T-cell (primary cell): ENCODE measurements around the gene MYBPHL. TPM values are rescaled to one million over a fixed set of nuclear protein-coding genes. Genes with fewer than 3 reads are reported as not detected.

Source experiments
- ATAC-seq, 4 experiments: fragments of 200-7000 bp in 3 of 4; fragments of 150-1000 bp in 1 of 4; cut with Tn5 transposase; replicated peaks in 1 of 4; 1 replicate in 3 of 4; 2 replicates in 1 of 4; pipeline ENCODE4 v1.10.0; 2021; ENCODE audit warnings: moderate library complexity in 3 of 4, mild to moderate bottlenecking in 2 of 4, moderate number of reproducible peaks in 1 of 4
- CTCF ChIA-PET, 2 donors: fragments of 300-600 bp; sonication (Branson Sonifier 250); formaldehyde crosslinking; loops; one replicate each; lab custom pipeline; 2022; ENCODE audit warnings: antibody characterized with exemption in 2 of 2; lab: Charles Lee
- POLR2A ChIA-PET, 2 donors: fragments of 300-600 bp; sonication (Branson Sonifier 250); formaldehyde crosslinking; loops; one replicate each; lab custom pipeline; 2022; ENCODE audit warnings: antibody characterized with exemption in 2 of 2; lab: Charles Lee
- DNase-seq, 35 experiments: peaks; one replicate each; pipeline versions ENCODE4 v3.0.0 to v3.0.0-alpha.2; 2013 to 2023
- H3K27ac ChIP-seq: one replicate; pipeline ENCODE4 v1.5.1; 2013; ENCODE audit warnings: low read length
- H3K27me3 ChIP-seq, 2 experiments: replicated peaks in 1 of 2; 1 replicate in 1 of 2; 2 replicates in 1 of 2; pipeline versions ENCODE4 v1.6.1 to v1.7.0; 2013; ENCODE audit warnings: low read length in 1 of 2, mixed read lengths in 1 of 2; ENCODE audit not compliant: control insufficient read depth in 2 of 2, insufficient read depth in 2 of 2; ENCODE audit errors: extremely low read depth in 1 of 2
- H3K36me3 ChIP-seq, 2 donors: 1 replicate in 1 of 2; 2 replicates in 1 of 2; pipeline versions ENCODE4 v1.6.1 to v1.7.0; 2013; ENCODE audit warnings: low read length in 1 of 2; ENCODE audit not compliant: control insufficient read depth in 2 of 2, insufficient read depth in 1 of 2; ENCODE audit errors: extremely low read depth in 1 of 2
- H3K4me1 ChIP-seq, 2 experiments: 1 replicate in 1 of 2; 2 replicates in 1 of 2; pipeline versions ENCODE4 v1.6.1 to v1.7.0; 2013; ENCODE audit warnings: low read length in 2 of 2, mixed read lengths in 1 of 2; ENCODE audit not compliant: insufficient read depth in 2 of 2, control insufficient read depth in 1 of 2; ENCODE audit errors: extremely low read depth in 1 of 2
- H3K4me3 ChIP-seq, 2 donors: 1 replicate in 1 of 2; 2 replicates in 1 of 2; pipeline versions ENCODE4 v1.5.1 to v1.7.0; 2013; ENCODE audit warnings: mild to moderate bottlenecking in 2 of 2, low read length in 1 of 2, moderate library complexity in 1 of 2; ENCODE audit not compliant: control insufficient read depth in 1 of 2; ENCODE audit errors: extremely low read depth in 1 of 2
- H3K9me3 ChIP-seq: 2 replicates; pipeline ENCODE4 v1.7.0; 2013
- H3K27ac Mint-ChIP-seq, 2 donors: one replicate each; pipeline ENCODE4 v1.8.0; 2020 to 2021; ENCODE audit warnings: mild to moderate bottlenecking in 2 of 2, mixed read lengths in 2 of 2
- H3K27me3 Mint-ChIP-seq, 2 donors: one replicate each; pipeline ENCODE4 v1.8.0; 2021 to 2022; ENCODE audit warnings: mixed read lengths in 2 of 2
- H3K36me3 Mint-ChIP-seq: one replicate; pipeline ENCODE4 v1.8.0; 2021; ENCODE audit warnings: mixed read lengths
- H3K4me1 Mint-ChIP-seq, 3 donors: one replicate each; pipeline ENCODE4 v1.8.0; 2020 to 2022; ENCODE audit warnings: mixed read lengths in 3 of 3, mild to moderate bottlenecking in 1 of 3
- H3K4me3 Mint-ChIP-seq, 3 donors: one replicate each; pipeline ENCODE4 v1.8.0; 2020 to 2022; ENCODE audit warnings: mild to moderate bottlenecking in 3 of 3, mixed read lengths in 3 of 3, moderate library complexity in 3 of 3
- H3K9me3 Mint-ChIP-seq, 3 donors: one replicate each; pipeline ENCODE4 v1.8.0; 2020 to 2022; ENCODE audit warnings: mixed read lengths in 3 of 3
- WGBS: methylation state at CpG from one replicate; pipeline ENCODE4 v1.1.5; 2013; ENCODE audit warnings: missing lambda C conversion rate; ENCODE audit not compliant: insufficient coverage; 5-methylcytosine and 5-hydroxymethylcytosine counted together
- total RNA-seq, 35 experiments: library from RNA in 6 of 35; stranded (reverse) in 6 of 35; fragments of 120-200 nt in 1 of 35; gene quantifications; one replicate each; pipeline versions ENCODE4 v1.2.1 to v1.2.4 and lab custom pipeline; 2013 to 2026

Gene MYBPHL
- total RNA-seq, 5 donors from 2014 or later (not counting 1 experiment from before 2014, with no cell fraction given), result not detected

GRCh38 chr1:109252893-109253802, 53.7 kb downstream of the MYBPHL start:
- H3K27me3 ChIP-seq, result peaks cover 0 to 25% of the 10 kb centered on the region in 2 experiments
- ChIA-PET POLR2A (no interaction called here), CTCF (interaction anchor here (0.5 to 0.6 kb wide), 3 partner anchors 15 to 425 kb away, joined by 3 to 10 read pairs (median 3); no protein-coding TSS in a partner anchor)
- 93% methylated on average over 25 of the region's 33 CpGs for WGBS
- no peaks in the 10 kb centered on the region for H3K27me3 Mint-ChIP-seq
- H3K4me1 ChIP-seq, result peaks cover 0 to 41% of the 10 kb centered on the region in 2 experiments
- DNase-seq (no peak), ATAC-seq (no peak)
- H3K4me3 Mint-ChIP-seq, result no peak overlapping the region
- H3K27ac Mint-ChIP-seq, result no peak overlapping the region
- H3K36me3 Mint-ChIP-seq, result no peaks in the 10 kb centered on the region
- peaks cover 7 to 23% (median 23%) of the 10 kb centered on the region in 3 donors for H3K4me1 Mint-ChIP-seq
- H3K9me3 ChIP-seq, result no peaks in the 10 kb centered on the region
- no peaks in the 10 kb centered on the region for H3K36me3 ChIP-seq
- H3K4me3 ChIP-seq, result no peak overlapping the region
- no peak overlapping the region for H3K27ac ChIP-seq
- no peaks in the 10 kb centered on the region for H3K9me3 Mint-ChIP-seq

- POLR2A ChIA-PET, result no interaction called here
- H3K9me3 Mint-ChIP-seq, result no peaks in the 10 kb centered on the region
Measured at GRCh38 chr1:109252167-109252892, 54.5 kb downstream of the MYBPHL start.

GRCh38 chr1:109251277-109252166, 55.3 kb downstream of the MYBPHL start:
- 92% methylated on average over 26 of the region's 32 CpGs for WGBS

More at GRCh38 chr1:109252167-109252892, 54.5 kb downstream of the MYBPHL start:
- peaks cover 0 to 33% of the 10 kb centered on the region in 2 experiments for H3K27me3 ChIP-seq
- 89% methylated on average over 26 of the region's 31 CpGs for WGBS
- no peak for DNase-seq
- H3K27ac ChIP-seq, result no peak overlapping the region
- H3K36me3 Mint-ChIP-seq, result no peaks in the 10 kb centered on the region
- CTCF ChIA-PET, result no interaction called here
- H3K27ac Mint-ChIP-seq, result no peak overlapping the region
- H3K27me3 Mint-ChIP-seq, result no peaks in the 10 kb centered on the region
- ATAC-seq, result no peak
- H3K9me3 ChIP-seq, result no peaks in the 10 kb centered on the region
- peaks cover 0 to 41% of the 10 kb centered on the region in 2 experiments for H3K4me1 ChIP-seq
- H3K4me3 ChIP-seq, result no peak overlapping the region
- H3K4me3 Mint-ChIP-seq, result no peak overlapping the region
- H3K36me3 ChIP-seq, result no peaks in the 10 kb centered on the region
- H3K4me1 Mint-ChIP-seq, result peaks cover 7 to 23% (median 20%) of the 10 kb centered on the region in 3 donors

GRCh38 chr1:109250454-109251276, 56.1 kb downstream of the MYBPHL start:
- ChIA-PET POLR2A (interaction anchor here in 1 of 2 donors (0.6 kb wide), 1 partner anchor 562 kb away, joined by 3 read pairs; no protein-coding TSS in a partner anchor), CTCF (no interaction called here)
- Mint-ChIP-seq H3K4me1 (peaks cover 7 to 23% (median 11%) of the 10 kb centered on the region in 3 donors), H3K27me3 (peaks cover 0 to 6% of the 10 kb centered on the region in 2 donors), H3K36me3 (no peaks in the 10 kb centered on the region), H3K27ac (no peak overlapping the region), H3K4me3 (peak overlapping the region; percentile 65 to 67 (median 65)), H3K9me3 (no peaks in the 10 kb centered on the region)
- Histone ChIP-seq H3K27ac (no peak overlapping the region), H3K9me3 (no peaks in the 10 kb centered on the region), H3K27me3 (peaks cover 0 to 45% of the 10 kb centered on the region in 2 experiments), H3K4me1 (peaks cover 0 to 41% of the 10 kb centered on the region in 2 experiments), H3K36me3 (no peaks in the 10 kb centered on the region), H3K4me3 (peak overlapping the region; percentile 24 to 60)
- ATAC-seq (no peak), DNase-seq (no peak)
- WGBS, result 92% methylated on average over 28 of the region's 33 CpGs

More at GRCh38 chr1:109251277-109252166, 55.3 kb downstream of the MYBPHL start:
- H3K4me3 ChIP-seq, result no peak overlapping the region
- ChIA-PET POLR2A (no interaction called here), CTCF (no interaction called here)
- Mint-ChIP-seq H3K4me3 (peak overlapping the region in 2 of 3 donors; percentile 43 to 65), H3K27me3 (peaks cover 0 to 2% of the 10 kb centered on the region in 2 donors), H3K9me3 (no peaks in the 10 kb centered on the region), H3K27ac (no peak overlapping the region), H3K36me3 (no peaks in the 10 kb centered on the region), H3K4me1 (peaks cover 7 to 23% (median 16%) of the 10 kb centered on the region in 3 donors)
- no peak for ATAC-seq
- H3K27ac ChIP-seq, result no peak overlapping the region
- H3K9me3 ChIP-seq, result no peaks in the 10 kb centered on the region
- peaks cover 0 to 38% of the 10 kb centered on the region in 2 experiments for H3K27me3 ChIP-seq
- peaks cover 0 to 41% of the 10 kb centered on the region in 2 experiments for H3K4me1 ChIP-seq
- no peaks in the 10 kb centered on the region for H3K36me3 ChIP-seq
- no peak for DNase-seq

GRCh38 chr1:109249654-109250401, 57.0 kb downstream of the MYBPHL start:
- ATAC-seq, result peak in 3 of 4 experiments; percentile 52 to 56 (median 54)
- Histone ChIP-seq H3K27me3 (peaks cover 0 to 42% of the 10 kb centered on the region in 2 experiments), H3K27ac (no peak overlapping the region), H3K4me1 (peaks cover 0 to 39% of the 10 kb centered on the region in 2 experiments), H3K4me3 (peak overlapping the region; percentile 24 to 60), H3K9me3 (no peaks in the 10 kb centered on the region), H3K36me3 (no peaks in the 10 kb centered on the region)
- H3K4me3 Mint-ChIP-seq, result peak overlapping the region; percentile 62 to 74 (median 67)
- peaks cover 0 to 6% of the 10 kb centered on the region in 2 donors for H3K27me3 Mint-ChIP-seq
- WGBS, result 3% methylated on average over 80 of the region's 80 CpGs
- H3K27ac Mint-ChIP-seq, result no peak overlapping the region
- CTCF ChIA-PET, result no interaction called here
- DNase-seq, result peak in 2 of 35 experiments; percentile 16 to 21
- peaks cover 5 to 20% (median 7%) of the 10 kb centered on the region in 3 donors for H3K4me1 Mint-ChIP-seq
- POLR2A ChIA-PET, result interaction anchor here (0.6 kb wide), 2 partner anchors 233 to 563 kb away, joined by 3 to 9 read pairs; no protein-coding TSS in a partner anchor
- H3K36me3 Mint-ChIP-seq, result no peaks in the 10 kb centered on the region
- H3K9me3 Mint-ChIP-seq, result no peaks in the 10 kb centered on the region
